Stimulated activated CD4-positive, alpha-beta T cell treated with anti-CD3 and anti-CD28 coated beads, Interleukin-1b, Interleukin-23, amount 100 ng/mL, for 1 hour (primary cell): ENCODE results near the gene STON2.
"Not testable (repeated sequence)": the region's sequence is repeated elsewhere in the genome, so short reads cannot be mapped to it uniquely, and the experiment has no call there.

Experiments
- DNase-seq, 2 donors: peaks; one replicate each; pipeline ENCODE4 v3.0.0-alpha.2; 2020; ENCODE audit warnings: low read depth in 2 of 2

Gene STON2

GRCh38 chr14:81384900-81385299 lies 15.2 kb downstream of the STON2 start:
- no peak for DNase-seq

GRCh38 chr14:81382517-81383225 lies 17.5 kb downstream of the STON2 start:
- no peak for DNase-seq

- not testable (repeated sequence) for DNase-seq
These were observed 20.1 kb downstream of the STON2 start for GRCh38 chr14:81380009-81380408.

DNA sequence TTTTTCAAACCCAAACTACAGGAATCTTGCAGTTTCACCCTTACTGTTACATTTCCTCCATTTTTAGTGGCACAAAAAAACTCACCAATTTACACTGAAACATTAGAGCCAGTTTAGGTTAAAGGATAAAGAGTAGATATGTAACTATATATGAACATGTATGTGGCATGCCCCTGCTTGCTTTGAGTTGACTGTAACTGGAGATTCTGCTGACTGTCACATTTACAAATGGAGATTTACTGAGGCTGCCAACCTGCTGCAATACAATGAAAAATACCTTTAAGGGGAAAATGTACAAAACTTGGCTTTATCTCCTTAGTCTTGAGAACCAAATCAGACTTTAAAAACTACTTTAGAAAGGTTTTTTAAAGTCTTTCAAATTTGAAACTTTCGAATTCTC lies 28.3 kb downstream of the STON2 start:
- DNase-seq, result no peak

DNA sequence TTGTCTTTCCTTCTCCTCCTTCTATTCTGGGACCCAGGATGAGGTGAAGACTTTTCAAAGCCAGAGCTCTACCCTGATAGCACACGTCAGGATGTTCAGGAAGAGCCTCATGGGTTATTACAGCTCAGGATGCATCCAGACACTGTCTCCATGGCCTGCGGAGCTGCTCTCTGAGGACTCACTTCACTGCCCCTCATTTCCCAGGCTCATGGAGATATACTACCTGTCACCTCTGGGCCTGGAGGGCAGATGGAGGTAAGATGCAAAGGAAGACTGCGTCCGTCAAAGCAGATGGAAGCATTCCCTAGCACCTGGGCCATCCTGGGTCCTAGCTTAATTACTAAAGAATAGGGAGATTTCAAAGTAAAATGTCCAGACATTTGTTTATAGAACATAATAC lies 32.6 kb downstream of the STON2 start:
- DNase-seq, result no peak

DNA sequence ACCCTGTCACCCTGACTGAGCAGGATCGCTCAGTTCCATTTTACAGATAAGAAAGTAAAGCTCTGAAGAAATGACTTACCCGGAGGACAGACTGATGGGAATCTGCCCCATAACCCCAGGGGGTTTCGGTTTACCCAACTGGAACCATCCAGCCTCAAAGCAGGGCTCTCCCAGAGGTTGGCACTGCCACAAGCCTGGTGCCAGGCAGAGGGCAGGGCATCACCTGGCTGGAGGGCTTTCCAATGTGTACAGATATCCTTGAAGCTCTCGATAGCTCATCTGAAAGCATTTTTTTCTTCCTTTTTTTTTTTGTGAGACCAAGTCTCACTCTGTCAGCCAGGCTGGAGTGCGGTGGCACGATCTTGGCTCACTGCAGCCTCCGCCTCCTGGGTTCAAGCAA lies 33.2 kb downstream of the STON2 start:
- no peak for DNase-seq

GRCh38 chr14:81366214-81366613 lies 33.9 kb downstream of the STON2 start:
- DNase-seq, result no peak

GRCh38 chr14:81363746-81364378 lies 36.3 kb downstream of the STON2 start:
- DNase-seq, result no peak

DNA sequence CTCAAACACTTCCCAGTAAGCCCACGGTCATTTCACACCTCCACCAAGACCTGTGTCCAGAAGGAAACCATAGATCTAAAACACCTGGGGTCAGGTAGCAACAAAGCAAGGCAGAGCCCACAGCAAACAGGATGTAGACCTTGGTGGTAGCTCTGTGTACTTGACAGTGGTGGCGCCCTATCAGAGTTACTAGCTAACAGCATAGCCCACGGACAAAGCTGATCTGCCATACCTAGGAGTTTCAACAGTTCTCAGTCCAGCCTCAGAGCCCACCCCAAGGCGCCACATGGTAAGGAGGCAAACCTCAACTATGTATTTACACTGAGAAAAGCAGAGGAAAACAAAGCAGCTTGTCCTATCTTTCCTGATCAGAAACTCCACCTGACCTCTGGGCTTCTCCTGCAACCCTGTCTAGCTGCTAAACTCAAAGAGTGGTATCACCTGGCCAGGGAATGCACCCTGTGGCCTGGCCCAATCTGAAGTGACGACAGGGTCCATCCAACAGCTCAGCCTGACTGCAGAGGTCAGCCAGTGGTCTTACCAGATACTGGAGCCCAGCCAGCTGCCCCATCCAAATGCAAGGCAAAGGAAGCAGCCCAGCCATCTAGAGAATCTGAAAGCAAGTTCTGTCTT lies 46.3 kb downstream of the STON2 start:
- DNase-seq, result no peak

GRCh38 chr14:81352413-81352812 lies 47.7 kb downstream of the STON2 start:
- DNase-seq, result no peak

DNA sequence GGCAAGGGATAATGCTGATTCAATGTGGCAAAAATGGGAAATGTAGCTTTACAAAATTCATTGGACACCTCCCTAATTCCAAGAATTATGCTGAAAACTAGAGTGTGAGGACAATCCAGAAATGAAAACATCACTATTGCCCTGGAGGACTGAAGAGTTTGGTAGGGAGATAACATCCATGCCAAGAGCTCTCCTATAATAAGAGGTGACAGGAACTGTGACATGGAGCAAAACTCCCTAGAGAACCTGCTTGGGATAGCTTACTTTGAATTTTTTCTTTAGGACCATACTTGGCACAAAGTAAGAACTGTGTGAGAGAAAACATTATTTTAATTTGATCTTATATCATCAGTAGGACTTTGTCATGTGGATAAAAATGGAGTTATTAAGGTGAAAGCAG lies 48.9 kb downstream of the STON2 start:
- DNase-seq, result no peak

- DNase-seq, result no peak
These were observed 49.6 kb downstream of the STON2 start for GRCh38 chr14:81350344-81351130.

- DNase-seq, result no peak
These were observed 52.1 kb downstream of the STON2 start for GRCh38 chr14:81348061-81348460.

DNA sequence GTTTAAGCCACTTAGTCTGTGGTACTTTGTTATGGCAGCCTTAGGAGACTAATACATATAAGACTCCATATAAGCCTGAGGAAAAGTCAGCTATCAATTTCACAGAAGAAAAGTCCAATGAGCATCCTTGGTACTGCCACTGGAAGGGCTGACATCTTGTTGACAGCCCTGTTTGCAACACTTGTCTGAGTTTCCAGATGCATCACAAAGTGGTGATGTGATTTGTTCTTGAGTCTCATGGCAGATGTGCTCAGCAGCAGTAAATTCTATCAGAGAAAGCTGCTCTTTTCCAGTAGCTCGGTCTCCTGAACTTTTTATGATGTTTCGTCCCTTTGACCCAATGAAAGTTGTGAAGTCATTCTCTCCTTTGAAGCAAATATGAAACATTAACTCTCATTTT lies 54.3 kb downstream of the STON2 start:
- DNase-seq, result no peak

GRCh38 chr14:81344481-81345160 lies 55.5 kb downstream of the STON2 start:
- DNase-seq, result no peak

DNA sequence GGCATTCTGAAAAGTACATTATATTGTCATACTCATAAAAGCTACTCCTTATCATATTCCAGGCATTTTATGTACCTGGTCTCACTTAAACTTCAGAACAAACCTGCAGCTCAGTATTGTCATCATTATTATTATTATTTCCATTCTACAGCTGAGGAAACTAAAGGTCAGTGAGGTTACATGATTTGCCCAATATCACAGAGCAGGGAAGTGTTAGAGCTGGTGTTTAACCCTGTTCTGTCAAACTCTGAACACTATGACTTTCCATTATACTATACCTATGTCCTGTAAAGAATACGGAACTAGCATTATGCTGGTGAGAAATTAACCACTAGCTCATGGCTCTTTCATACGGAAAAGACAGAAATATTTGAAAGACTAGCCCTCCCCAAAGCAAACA lies 56.4 kb downstream of the STON2 start:
- no peak for DNase-seq

DNA sequence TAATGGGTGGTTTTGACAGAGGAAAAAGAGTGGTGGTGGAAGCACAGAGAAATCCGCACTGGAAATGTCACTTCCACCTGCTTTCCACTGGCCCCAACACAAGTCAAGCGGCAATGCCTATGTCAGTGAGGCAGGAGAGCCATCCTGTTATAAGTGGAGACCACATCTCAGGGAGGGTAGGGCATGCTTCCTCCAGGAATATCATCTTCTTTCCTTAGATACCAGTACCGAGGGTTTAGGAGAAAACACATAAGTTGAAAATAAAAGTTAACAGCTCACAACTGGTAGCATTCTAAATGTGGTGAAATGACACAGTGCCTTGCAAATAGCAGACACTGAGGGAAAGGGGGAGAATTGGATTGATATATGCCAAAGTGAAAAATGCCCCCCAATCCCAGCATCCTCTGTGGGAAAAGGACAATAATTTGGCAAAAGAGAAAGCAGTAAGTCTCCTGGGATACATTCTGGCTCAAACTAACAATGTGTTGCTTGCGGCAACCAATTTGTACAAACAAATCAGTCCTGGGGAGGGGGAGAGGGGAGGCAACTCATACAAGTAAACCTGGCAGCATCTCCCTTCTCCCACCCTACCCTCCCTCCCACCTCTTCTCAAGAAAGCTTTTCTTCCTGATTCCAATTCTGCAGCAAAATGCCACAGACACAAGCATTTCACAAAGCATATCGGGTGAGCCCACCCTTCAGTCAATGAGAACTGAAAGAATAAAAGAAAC lies 57.1 kb downstream of the STON2 start:
- DNase-seq, result no peak

DNA sequence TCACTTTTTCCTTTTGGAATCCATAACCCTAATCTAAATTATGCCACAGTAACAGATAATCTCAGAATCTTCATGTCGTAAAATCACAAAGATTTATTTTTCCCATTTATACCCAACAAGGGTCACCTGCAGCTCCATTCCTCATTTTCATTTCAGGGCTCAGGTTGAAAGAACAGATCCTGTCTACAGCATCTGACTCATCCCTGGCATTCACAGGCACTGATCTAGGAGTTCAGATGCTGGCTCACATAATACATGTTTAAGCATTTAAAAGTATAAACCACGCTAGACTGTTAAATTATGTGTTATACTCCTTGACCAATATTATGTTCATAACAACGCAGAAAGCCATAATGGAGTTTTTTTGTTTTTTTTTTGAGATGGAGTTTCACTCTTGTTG lies 58.3 kb downstream of the STON2 start:
- no peak for DNase-seq

GRCh38 chr14:81341370-81341769 lies 58.8 kb downstream of the STON2 start:
- DNase-seq, result no peak

DNA sequence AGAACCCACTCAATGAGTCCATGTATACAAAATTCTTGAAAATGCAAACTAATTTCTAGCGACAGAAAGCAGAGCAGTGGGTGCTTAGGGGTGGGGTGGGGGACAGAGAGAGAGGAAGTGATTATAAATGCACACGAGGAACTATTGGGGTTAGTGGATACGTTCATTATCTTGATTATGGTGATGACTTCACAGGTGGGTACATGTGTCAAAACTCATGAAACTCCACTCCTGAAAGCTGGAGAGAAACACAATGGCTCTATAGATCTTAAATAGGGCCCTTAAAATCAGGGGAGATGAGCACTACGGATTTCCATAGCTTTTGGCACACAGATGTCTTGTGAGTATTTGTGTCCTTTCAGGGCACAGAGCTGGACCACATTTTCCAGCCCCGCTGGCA lies 59.9 kb downstream of the STON2 start:
- DNase-seq, result no peak

DNA sequence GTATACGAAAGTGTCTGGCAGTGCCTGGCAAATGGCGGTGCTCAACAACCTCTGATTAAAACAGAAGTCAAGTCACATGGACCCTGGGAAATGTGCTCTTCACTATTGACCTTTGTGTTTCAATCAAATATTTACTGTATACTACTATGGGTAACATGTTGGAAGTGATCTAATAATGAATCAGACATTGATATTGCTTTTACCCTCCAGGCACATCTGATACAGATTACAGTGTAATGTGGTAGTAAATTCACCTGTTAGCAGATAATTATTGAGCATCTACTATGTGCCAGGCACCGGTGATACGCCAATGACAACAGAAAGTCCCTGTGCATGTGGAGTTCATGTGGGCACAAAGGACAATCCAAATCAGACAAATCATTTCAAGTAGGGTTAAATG lies 63.1 kb downstream of the STON2 start:
- DNase-seq, result no peak
